ENCODE data around the gene BUB3.

DNA sequence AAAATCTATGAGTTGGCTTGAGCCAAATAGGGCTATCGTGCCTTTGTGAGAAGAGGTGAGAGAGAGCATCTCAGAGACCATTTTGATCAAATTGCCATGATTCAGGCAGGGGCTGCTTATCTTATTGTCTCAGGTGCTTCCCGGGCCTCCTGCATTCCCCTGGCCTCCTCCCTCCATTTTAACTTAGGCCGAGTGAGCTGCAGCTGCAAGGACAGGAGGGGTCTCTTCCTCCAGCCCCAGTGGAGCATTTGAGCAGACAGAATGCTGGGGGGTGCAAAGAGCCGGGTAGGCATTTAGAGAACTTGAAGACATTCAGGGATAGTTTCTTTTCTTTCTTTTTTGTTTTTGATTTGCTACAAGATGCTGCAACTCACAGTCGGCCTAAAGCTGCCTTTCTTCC, 59.0 kb downstream of the BUB3 start:
- TF ChIP-seq, protein P1, sequence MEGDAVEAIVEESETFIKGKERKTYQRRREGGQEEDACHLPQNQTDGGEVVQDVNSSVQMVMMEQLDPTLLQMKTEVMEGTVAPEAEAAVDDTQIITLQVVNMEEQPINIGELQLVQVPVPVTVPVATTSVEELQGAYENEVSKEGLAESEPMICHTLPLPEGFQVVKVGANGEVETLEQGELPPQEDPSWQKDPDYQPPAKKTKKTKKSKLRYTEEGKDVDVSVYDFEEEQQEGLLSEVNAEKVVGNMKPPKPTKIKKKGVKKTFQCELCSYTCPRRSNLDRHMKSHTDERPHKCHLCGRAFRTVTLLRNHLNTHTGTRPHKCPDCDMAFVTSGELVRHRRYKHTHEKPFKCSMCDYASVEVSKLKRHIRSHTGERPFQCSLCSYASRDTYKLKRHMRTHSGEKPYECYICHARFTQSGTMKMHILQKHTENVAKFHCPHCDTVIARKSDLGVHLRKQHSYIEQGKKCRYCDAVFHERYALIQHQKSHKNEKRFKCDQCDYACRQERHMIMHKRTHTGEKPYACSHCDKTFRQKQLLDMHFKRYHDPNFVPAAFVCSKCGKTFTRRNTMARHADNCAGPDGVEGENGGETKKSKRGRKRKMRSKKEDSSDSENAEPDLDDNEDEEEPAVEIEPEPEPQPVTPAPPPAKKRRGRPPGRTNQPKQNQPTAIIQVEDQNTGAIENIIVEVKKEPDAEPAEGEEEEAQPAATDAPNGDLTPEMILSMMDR (IDR thresholded peaks at IDR 0.05), result no peak
- TF ChIP-seq POLR2A (IDR thresholded peaks at IDR 0.05), result no peak

All from testis (tissue), 2 donors.